HG02763 (cell line): Measurements from ENCODE around the gene SLC19A3.
"Not testable (repeated sequence)": the region's sequence is repeated elsewhere in the genome, so short reads cannot be mapped to it uniquely, and the experiment has no call there.

Experiments
- ATAC-seq: cut with Tn5 transposase; IDR thresholded peaks from one replicate; pipeline ENCODE4 v1.9.1; 2021; ENCODE audit warnings: mild to moderate bottlenecking, moderate library complexity; ENCODE audit not compliant: unreplicated experiment

Gene SLC19A3

GRCh38 chr2:227703961-227704360 lies 13.9 kb downstream of the SLC19A3 start:
- no peak for ATAC-seq

GRCh38 chr2:227703280-227703732 lies 14.5 kb downstream of the SLC19A3 start:
- no peak for ATAC-seq

GRCh38 chr2:227701556-227701955 lies 16.3 kb downstream of the SLC19A3 start:
- no peak for ATAC-seq

GRCh38 chr2:227696990-227697679 lies 20.7 kb downstream of the SLC19A3 start:
- ATAC-seq = no peak

- no peak for ATAC-seq
Observed at GRCh38 chr2:227687189-227687588, 30.6 kb downstream of the SLC19A3 start.

GRCh38 chr2:227684258-227684657 lies 33.6 kb downstream of the SLC19A3 start:
- no peak for ATAC-seq

GRCh38 chr2:227677928-227678327 lies 39.9 kb downstream of the SLC19A3 start:
- ATAC-seq = no peak

GRCh38 chr2:227674485-227674884 lies 43.3 kb downstream of the SLC19A3 start:
- ATAC-seq = no peak

- ATAC-seq = not testable (repeated sequence)
Observed at GRCh38 chr2:227673620-227674019, 44.2 kb downstream of the SLC19A3 start.

GRCh38 chr2:227671170-227671905 lies 46.5 kb downstream of the SLC19A3 start:
- no peak for ATAC-seq

- not testable (repeated sequence) for ATAC-seq
Observed at GRCh38 chr2:227666631-227667170, 51.1 kb downstream of the SLC19A3 start, which contains the start of gene SCYGR5. SCYGR5 (plus strand) TSS chr2:227666804; CDS start chr2:227666804, 0 bp downstream.

GRCh38 chr2:227665189-227665940 lies 52.5 kb downstream of the SLC19A3 start:
- no peak for ATAC-seq

- ATAC-seq = no peak
Observed at GRCh38 chr2:227661827-227662226, 56.0 kb downstream of the SLC19A3 start.

- no peak for ATAC-seq
Observed at GRCh38 chr2:227661025-227661649, 56.7 kb downstream of the SLC19A3 start.

GRCh38 chr2:227657199-227657845 lies 60.5 kb downstream of the SLC19A3 start:
- no peak for ATAC-seq

- ATAC-seq = no peak
Observed at GRCh38 chr2:227655454-227655853, 62.4 kb downstream of the SLC19A3 start.

GRCh38 chr2:227654426-227654825 lies 63.4 kb downstream of the SLC19A3 start:
- no peak for ATAC-seq

GRCh38 chr2:227653419-227653818 lies 64.4 kb downstream of the SLC19A3 start:
- no peak for ATAC-seq

- no peak for ATAC-seq
Observed at GRCh38 chr2:227643990-227644551, 73.8 kb downstream of the SLC19A3 start.

- no peak for ATAC-seq
Observed at GRCh38 chr2:227642656-227643055, 75.2 kb downstream of the SLC19A3 start.
